CMK (cell line): ENCODE results near the gene MTMR2.

ENCODE experiments used
- DNase-seq: peaks from one replicate; pipeline ENCODE4 v3.0.0-alpha.2; 2010; ENCODE audit warnings: low read depth

MTMR2 gene

DNA sequence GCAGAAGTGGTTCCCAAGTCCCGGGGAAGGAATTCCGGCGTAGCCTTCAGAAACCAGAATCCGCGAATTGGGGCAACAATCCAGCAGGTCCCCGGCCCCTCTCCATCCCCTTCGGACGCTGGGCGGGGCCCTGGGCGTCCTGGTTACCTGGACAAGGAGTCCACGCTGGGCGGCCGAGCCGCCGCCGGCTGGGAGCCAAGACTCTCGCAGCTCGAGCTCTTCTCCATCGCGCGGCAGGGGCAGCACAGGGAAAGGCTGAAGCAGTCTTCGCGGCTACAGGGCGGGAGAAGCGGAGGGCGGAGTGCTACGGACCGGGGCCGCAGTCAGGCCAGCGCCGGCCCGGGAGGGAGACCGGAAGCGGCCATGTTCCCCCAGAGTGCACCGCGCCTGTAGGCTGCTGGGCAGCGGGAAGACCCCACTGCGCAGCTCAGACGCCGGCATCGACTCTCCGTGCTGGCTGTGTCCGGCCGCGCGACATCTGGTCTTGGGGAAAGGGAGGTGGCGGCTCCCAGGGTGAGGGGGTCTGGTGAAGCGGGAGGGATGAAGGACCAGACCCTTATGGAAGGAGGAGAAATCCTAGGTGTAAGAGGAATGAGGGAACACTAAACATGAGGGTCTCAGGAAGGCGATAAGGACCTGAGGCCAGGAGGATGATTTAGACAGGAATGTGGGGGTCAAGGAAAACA is at the start of gene MTMR2:
TSS of gene MTMR2 (minus strand) at position 380 of the 686 bp plus-strand sequence. CDS start at position 227, 153 bp downstream.
- DNase-seq, result peak; percentile 35

DNA sequence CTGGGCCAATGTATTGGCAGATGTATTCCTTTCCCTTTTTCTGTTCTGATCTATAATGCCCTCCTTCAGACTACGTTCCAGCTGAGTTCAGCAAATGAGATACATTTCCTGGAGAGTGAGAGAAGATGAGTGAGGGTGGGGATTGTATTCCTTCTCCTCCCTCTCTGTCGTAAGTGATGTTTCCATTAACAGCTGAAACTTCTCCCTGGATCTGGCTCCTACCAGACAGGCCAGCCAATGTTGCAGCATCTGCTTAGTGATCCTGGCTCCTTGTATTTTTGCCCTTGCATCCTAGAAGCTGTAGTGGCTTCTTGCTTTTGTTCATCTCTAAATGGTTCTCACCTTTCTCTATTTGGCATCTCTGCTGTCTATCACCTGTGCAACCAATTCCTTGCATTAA is 48.2 kb upstream of the MTMR2 start:
- DNase-seq, result no peak

DNA sequence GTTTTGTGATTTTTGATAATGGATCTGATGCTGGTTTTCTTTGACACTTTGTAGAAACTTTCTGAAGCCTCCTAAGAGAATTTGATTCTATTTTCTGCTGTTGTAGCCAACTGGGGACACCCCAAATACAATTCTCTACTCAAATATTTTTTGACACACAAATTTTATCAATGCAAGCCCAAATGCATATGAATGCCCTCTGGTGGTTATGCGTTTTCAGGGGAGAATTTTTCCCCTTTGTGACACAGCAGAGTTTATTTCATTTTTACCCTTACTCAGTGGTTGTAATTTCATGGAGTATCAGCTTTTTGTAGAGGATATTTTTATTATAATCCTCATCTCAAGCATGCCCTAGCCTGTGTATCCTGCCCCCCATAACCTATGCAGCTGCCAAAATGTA is 44.7 kb upstream of the MTMR2 start:
- no peak for DNase-seq

DNA sequence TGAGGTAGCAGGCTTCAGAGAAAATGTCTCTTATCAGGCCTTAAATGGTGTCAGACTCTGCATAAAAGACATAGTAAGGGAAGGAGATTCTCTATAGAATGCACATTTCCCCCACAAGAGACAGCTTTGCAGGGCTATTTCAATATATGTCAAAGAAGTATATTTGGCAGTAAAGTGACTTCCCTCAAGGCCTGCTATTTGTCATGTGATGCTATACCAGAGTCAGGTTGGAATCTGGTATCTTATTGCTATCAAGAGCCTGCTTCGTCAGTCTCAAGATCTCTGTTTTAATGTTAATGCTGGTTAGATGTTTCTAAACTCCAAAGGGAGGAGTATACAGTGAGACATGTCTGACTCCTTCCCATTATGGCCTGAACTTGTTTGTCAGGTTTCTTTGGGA is 40.4 kb upstream of the MTMR2 start:
- DNase-seq, result no peak

DNA sequence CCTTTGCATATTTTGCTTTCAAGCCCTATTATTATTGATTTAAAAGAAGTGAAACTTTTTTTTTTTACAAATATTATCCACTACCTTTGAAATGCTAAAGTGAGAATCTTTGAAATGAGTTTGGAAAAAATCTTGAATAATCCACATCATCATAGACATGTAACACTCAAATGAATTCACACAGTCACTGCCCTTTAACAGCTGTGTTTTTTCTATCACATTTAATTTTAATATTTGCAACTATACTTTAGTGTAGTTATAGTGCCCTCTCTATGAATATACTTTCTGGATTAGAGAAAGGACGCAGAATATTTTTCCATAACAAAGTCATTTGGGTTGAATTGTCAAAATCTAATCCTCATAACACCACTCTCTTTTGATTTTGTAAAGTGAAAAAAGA is 37.9 kb upstream of the MTMR2 start:
- DNase-seq, result no peak

DNA sequence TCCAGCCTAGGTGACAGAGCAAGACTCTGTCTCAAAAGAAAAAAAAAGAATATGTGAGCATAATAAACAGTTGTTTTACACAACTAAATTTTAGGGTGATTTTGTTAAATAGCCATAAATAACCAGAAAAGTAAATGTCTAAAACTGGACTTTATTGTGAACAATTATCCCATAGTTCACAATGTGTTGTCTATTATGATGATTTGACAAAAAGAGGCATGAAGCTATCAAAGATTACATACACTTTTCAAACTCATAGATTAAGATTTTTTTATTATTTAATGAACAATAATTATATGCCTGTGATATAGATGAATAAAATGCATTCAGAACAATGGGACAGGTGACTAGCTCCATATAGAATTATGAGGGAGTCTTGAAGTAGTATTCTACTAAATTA is 27.0 kb upstream of the MTMR2 start:
- no peak for DNase-seq

DNA sequence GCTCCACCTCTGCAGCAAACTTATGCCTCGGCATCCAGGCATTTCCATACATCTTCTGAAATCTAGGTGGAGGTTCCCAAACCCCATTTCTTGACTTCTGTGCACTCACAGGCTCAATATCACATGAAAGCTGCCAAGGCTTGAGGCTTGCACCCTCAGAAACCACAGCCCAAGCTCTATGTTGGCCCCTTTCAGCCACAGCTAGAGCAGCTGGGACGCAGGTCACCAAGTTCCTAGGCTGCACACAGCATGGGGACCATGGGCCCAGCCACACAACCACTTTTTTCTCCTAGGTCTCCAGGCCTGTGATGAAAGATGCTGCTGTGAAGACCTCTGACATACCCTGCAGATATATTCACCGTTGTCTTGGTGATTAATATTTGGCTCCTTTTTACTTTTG is 24.7 kb upstream of the MTMR2 start:
- DNase-seq, result no peak

DNA sequence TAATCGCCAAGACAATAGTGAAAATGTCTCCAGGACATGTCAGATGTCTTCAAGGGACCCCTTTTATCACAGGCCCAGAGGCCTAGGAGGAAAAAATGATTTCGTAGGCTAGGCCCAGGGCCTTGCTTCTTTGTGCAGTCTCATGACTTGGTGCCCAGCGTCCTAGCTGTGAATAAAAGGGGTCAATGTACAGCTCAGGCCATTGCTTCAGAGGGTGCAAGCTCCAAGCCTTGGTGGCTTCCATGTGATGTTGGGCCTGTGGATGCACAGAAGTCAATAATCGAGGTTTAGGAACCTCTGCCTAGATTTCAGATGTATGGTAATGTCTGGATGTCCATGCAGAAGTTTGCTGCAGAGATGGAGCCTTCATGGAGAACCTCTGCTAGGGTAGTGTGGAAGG is 20.7 kb upstream of the MTMR2 start:
- DNase-seq, result no peak

DNA sequence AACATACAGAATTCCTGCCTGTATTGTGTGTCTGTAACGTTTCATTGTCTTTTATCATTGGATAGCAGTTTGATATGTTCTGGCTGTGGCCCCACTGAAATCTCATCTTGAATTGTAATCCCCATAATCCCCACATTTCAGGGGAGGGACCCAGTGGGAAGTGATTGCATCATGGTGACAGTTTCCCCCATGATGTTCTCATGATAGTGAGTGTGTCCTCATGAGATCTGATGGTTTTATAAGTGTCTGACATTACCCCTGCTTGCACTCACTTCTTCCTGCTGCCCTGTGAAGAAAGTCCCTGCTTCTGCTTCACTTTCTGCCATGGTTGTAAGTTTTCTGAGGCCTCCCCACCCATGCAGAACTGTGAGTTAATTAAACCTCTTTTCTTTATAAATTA is 19.6 kb upstream of the MTMR2 start:
- no peak for DNase-seq

DNA sequence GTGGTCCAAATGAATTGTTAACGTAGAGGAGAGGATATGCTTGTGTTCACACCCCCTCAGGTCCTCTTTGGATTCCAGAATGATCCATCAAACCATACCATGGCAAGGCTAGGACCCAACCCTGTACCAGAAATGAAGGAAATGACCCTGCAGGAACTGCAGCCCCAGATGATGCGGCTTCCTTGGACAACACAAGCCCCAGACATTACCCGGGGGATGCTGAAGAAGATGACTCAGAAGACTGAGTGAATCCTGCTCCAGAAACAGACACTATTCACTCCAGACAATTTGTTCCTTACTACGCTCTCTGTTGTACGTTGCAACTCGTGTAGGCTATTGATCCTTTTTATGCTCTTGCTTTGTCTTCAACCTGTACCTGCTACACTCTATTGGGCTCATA is 15.2 kb upstream of the MTMR2 start:
- DNase-seq, result no peak

DNA sequence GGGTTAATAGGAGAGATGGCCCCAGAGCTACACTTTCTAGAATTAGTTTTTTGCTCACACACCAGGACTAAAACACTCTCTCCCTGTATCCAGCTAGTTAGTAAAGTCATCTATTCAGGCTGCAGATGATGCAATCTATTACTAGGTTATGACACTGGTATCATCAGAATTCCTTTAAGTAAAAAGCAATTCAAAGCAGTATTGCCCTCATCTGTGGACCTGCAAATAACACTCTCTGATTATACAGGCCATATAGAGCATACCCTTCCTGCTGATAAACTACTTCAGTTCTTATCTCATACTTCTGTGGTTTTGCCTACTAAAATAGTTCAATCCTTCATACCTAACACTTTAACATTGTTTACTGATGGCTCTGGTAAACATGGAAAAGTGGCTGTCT is 13.5 kb upstream of the MTMR2 start:
- no peak for DNase-seq

DNA sequence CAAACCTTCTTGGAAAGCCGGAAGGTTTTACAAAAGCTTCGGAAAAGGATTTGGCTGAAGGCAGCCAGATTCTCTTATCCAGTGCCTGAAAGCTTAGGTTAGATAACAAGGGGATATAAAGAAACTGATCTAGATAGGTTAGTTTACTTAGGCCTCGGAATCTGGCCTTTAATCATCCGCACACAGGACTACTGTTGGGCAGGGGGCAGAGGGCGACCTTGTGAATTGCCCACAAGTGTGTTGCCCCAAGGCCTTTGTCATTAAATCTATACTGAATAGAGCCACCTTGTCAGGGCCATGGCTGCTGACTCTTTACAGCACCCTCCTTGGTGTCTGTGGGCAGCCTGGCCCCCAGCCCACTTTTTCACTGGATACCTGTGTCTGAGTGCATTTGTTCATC is 9.7 kb upstream of the MTMR2 start:
- no peak for DNase-seq

DNA sequence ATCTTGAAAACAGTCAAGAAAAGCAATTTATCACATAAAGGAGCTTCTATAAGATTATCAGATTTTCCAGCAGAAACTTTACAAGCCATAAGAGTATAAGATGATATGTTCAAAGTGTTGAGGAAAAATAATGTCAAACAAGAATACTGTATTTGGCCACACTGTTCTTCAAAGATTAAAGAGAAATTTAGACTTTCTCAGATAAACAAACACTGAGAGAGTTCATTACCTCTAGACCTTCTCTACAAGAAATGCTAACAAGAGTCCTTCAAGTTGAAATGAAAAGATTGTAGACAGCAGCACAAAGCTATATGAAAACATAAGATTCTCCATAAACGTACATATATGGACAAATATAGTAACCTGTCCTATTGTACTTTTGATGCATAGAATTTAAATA is 8.0 kb upstream of the MTMR2 start:
- no peak for DNase-seq

DNA sequence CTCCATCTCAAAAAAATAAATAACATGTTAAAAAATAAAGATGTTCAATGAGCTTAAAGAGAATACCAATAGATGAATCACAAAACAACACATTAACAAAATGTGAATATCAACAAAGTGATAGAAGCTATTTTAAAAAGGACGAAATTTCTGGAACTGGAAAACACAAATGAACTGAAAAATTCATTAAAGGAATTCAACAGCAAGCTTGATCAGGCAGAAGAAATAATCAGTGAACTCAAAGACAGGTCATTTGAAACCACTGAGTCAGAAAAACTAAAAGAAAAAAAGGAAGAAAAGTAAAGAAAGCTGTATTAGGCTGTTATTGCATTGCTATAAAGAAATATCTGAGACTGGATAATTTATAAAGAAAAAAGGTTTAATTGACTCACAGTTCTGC is 7.0 kb upstream of the MTMR2 start:
- DNase-seq, result no peak

DNA sequence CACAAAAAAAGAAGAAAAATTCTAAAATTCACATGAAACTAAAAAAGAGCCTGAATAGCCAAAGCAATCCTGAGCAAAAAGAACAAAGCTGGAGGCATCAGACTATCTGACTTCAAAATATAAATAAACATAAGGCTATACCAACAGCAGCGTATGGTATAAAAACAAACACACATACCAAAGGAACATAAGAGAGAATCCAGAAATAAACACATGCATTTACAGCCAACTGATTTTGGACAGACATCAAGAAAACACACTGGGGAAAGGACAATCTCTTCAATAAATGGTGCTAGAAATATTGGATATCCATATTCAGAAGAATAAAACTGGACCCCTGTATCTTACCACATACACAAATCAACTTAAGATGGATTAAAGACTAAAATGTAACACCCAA is 2.8 kb upstream of the MTMR2 start:
- DNase-seq, result no peak

DNA sequence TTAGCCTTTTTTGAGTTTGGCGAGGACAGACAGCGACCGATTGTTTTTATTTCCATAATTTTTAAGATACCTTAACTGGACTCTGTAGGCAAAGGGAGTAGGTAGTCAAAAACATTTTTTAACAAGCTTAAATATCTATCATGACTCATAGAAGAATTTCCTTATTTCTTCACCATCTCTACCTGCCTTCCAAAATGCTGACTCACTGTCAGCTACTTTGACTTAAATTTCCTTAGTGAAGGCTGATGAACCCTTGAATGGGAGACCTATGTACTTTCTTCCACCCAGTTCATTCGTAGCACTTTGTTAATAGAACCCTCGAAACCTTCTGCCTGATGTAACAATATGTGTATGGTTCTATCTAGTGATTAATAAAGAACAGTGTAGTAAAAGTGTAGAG is 1.1 kb upstream of the MTMR2 start:
- no peak for DNase-seq

DNA sequence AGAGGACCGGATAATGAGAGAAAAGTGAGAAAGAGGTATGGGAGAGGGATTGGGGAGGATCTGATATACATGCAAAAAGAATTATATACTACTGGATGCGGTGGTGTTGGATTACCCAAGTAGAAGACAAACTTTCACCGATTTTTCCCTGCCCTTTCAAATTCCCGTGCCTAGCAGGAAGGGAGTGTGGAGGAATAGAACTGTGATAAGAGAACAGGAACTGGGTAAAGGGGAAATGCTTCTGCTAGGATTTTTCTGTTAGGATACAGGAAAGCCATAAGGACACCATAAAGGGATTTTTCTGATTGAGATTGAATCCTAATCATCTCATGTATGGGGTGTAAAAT is 480 bp upstream of the MTMR2 start:
- no peak for DNase-seq

DNA sequence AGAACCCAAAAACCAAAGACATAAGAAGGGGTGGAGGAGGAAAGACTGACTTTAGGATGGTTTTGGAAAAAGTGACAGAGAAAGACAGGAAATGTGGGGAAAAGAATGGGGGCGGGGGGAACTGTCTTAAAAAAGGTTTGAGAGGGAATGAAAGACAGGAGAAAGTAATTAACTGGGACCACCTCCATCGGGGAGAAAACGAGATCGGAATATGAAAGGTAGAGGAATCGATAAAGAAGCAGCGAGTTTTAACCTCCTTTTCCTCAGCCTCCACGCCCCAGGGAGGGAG is 524 bp downstream of the MTMR2 start:
- DNase-seq, result no peak

DNA sequence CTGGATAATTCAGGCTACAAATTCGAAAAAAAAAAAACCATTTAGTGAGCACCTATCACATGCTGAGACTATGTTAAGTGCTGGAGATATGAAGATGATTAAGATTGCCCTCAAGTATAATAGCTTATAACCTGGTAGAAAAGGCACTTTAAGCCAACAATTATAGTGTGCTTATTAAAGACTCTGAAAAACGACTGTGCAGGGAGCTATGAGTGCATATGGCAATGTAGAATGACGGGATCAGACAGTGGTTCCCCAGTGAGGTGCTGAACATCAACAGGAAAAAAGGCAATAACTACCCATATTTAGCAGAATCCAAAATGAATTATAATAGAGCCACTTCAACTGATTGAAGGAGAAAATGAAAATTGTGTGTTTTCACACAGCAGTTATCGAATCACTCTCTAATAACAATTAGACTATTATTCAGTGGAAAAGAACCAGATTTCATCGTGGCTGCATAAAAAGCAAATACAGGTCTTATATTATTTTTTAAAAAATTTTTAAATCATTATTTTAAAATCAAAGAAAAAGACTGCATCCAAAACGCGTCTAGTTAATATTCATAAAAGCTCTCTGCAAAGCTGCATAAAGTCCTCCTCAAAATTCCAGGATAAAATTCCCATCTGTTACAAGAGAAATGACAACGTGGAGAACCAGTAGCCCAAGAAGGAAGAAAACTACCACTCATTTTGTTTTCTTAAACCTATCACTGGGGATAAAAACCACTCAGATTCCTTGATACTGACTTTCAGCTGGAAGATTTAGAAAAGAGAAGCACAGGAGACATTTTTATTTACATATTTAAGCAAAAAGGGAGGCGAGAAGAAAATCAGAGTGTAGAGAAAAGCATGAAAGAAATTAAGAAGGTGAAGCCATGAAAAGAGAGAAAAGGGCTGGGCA is 1.1 kb downstream of the MTMR2 start:
- no peak for DNase-seq

DNA sequence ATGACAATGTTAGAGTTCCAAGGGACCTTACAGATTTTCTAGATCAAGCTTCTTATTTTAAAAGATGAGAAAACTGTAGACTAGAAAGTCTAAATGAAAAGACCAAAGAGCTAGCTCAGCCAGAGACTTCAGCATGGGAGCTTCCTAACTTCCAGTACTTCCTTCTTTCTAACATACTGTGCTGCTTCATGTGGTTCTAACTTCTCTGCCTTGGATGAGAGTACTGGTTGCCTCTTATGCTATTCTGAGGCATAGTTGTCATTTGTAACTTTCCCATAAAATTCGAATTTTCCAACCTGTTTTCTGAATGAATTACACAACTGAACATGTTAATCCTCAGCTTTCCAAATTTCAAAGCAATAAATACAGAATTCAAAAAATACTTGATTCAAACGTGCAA is 1.8 kb downstream of the MTMR2 start:
- DNase-seq, result no peak

DNA sequence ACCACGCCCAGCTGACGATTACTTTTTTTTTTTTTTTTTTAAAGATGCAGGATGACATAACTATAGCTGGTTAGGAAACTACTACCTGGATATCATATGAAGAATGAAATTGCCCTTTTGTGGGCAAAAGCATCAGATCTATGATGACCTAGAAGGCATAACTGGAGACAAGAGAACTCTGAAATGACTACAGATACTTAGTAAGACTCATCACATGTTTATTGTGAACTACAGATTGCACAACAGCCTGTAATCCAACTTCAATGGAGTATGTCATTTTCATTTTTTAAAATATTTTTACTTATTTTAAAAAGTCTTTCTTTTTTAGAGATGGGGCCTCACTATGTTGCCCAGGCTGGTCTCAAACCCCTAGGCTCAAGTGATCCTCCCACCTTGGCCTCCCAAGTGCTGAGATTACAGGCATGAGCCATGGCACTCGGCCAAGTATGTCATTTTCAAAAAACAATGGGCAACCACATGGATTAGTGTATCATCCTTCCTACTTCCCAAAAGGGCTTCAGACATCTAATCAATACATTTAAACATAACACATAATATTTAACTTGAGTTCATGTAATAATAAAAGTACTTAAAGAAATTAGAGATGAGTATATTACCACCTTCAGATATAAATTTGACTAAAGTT is 3.3 kb downstream of the MTMR2 start:
- DNase-seq, result no peak

DNA sequence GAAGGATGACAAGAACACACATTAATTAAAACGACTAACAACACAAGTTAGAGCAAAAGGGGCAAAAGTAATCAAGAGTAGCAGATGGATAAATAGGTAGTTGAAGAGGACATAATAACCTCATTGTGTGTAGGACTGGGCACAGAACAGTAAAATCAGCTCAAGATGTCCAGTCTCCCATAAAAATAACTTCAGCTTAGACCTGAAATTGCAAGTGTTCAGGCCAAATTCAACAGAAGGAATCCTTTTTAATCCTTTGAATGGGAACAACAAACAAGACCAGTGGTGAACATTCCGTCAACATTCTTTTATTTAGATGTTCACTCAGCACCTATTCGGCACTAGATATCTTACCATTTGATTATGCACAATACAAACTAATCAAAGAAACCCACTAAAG is 4.4 kb downstream of the MTMR2 start:
- no peak for DNase-seq

DNA sequence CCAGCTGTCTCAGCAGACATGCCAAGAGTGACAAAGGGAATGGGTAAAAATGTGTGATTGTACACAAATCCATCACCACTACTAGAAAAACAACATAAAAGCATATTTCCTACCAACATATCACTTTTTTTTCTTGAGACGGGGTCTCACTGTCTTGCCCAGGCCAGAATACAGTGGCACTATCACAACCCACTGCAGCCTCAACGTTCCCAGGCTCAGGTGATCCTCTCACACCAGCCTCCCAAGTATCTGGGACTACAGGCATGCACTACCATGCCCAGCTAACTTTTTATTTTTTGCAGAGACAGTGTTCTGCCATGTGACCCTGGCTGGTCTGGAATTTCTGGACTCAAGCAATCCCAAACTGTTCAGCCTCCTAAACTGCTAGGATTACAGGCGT is 5.2 kb downstream of the MTMR2 start:
- DNase-seq, result no peak

DNA sequence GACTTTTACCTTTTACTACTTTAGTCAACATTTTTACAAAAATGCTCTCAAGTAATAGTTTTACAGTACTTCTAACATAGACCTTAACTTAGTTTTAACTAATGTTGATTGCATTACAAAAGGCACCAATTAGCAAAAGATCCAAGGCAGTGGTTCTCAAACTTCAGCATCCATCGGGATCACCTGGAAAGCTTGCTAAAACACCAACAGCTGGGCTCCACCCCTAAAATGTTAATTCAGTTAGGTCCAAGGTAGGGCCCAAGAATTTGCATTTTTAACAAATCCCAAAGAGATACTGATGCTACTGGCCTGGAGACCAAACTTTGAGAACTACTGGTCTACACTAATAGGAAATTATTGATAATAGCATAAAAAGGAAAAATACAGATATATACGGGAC is 5.9 kb downstream of the MTMR2 start:
- DNase-seq, result no peak
